Measurements from ENCODE around the gene TCL1A. TPM values are rescaled to one million over a fixed set of nuclear protein-coding genes. Genes with fewer than 3 reads are reported as not detected.
"Not testable (repeated sequence)": the region's sequence is repeated elsewhere in the genome, so short reads cannot be mapped to it uniquely, and the experiment has no call there.

Gene TCL1A
- total RNA-seq, 1 experiment from 2014 or later, result not detected

DNA sequence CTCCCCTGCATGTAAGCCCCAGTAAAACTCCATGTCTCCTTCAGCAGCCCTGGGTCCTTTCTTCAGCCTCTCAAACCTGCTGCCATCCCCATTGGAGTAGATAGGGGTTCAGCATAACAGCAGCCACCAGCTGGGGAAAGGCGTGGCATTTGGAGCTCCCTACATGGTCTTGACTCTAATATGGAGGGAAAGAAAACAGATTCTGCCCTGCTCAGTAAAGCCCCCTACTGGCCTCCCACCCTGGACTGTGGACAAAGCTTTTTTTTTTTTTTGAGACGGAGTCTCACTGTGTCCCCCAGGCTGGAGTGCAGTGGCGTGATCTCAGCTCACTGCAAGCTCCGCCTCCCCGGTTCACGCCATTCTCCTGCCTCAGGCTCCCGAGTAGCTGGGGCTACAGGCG lies 48.4 kb downstream of the TCL1A start:
- POLR2A ChIA-PET; H3K4me3 ChIP-seq (ENCODE audit: low read depth in 2 of 2, low read length in 2 of 2); H3K27me3 ChIP-seq (ENCODE audit: control insufficient read depth, insufficient read depth, low read length); in situ Hi-C loops (cut with HindIII; ENCODE audit: low pct_unique_long_range_greater_than_20kb, low sequenced_read_pairs); H3K9me3 ChIP-seq (ENCODE audit: control insufficient read depth, insufficient read depth, low read depth, low read length); ATAC-seq; DNase-seq (ENCODE audit: low read depth, low spot score); H3K4me1 ChIP-seq (ENCODE audit: control insufficient read depth, insufficient read depth, low read length); CTCF ChIA-PET; H3K27ac ChIP-seq (ENCODE audit: low read length); H3K36me3 ChIP-seq (ENCODE audit: control insufficient read depth, insufficient read depth, low read length); BruUV-seq (replicated peaks); intact Hi-C loops (cut with micrococcal nuclease; ENCODE audit: unreplicated experiment): not testable (repeated sequence)

DNA sequence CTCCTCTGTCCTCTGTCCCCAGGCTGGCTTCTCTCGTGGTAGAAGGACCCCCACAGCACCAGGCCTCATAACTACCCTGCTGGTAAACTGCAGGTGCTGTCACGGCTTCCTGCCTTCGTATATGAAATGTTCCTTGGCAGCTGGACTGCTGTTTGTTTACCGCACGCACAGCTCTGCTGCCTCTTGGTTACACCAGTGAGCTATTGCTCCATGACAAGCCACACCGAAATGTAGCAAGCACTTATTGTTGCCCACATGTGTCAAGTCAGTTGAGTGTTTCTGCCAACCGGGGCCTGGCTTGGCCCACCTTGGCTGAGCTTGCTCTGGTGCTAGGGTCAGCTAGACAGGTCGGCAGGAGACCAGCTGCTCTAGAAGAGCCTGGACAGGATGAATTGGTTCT lies 49.4 kb downstream of the TCL1A start:
- in situ Hi-C loops (cut with HindIII; ENCODE audit: low pct_unique_long_range_greater_than_20kb, low sequenced_read_pairs), result no loop called here
- intact Hi-C loops (cut with micrococcal nuclease; ENCODE audit: unreplicated experiment), result no loop called here
- Histone ChIP-seq H3K9me3 (ENCODE audit: control insufficient read depth, insufficient read depth, low read depth, low read length) (no peaks in the 10 kb centered on the region), H3K27ac (ENCODE audit: low read length) (no peak overlapping the region), H3K36me3 (ENCODE audit: control insufficient read depth, insufficient read depth, low read length) (no peaks in the 10 kb centered on the region), H3K27me3 (ENCODE audit: control insufficient read depth, insufficient read depth, low read length) (no peaks in the 10 kb centered on the region; the same call in 1 of the 2 replicates), H3K4me3 (ENCODE audit: low read depth in 2 of 2, low read length in 2 of 2) (no peak overlapping the region), H3K4me1 (ENCODE audit: control insufficient read depth, insufficient read depth, low read length) (no peaks in the 10 kb centered on the region)
- ChIA-PET POLR2A (interaction anchor here (0.7 kb wide), 1 partner anchor 126 kb away, joined by 3 read pairs; no protein-coding TSS in a partner anchor), CTCF (interaction anchor here (1.2 kb wide), 1 partner anchor 16 kb away, joined by 3 read pairs; no protein-coding TSS in a partner anchor)
- TF ChIP-seq SIN3A (IDR thresholded peaks at IDR 0.05; ENCODE audit: borderline replicate concordance, insufficient read depth, low read depth, low read length) (no peak), POLR2AphosphoS5 (IDR thresholded peaks at IDR 0.05; ENCODE audit: low read depth, low read length) (no peak), TCF7L2 (IDR thresholded peaks at IDR 0.05; ENCODE audit: low read depth, low read length) (no peak)
- TF ChIP-seq, protein P1, sequence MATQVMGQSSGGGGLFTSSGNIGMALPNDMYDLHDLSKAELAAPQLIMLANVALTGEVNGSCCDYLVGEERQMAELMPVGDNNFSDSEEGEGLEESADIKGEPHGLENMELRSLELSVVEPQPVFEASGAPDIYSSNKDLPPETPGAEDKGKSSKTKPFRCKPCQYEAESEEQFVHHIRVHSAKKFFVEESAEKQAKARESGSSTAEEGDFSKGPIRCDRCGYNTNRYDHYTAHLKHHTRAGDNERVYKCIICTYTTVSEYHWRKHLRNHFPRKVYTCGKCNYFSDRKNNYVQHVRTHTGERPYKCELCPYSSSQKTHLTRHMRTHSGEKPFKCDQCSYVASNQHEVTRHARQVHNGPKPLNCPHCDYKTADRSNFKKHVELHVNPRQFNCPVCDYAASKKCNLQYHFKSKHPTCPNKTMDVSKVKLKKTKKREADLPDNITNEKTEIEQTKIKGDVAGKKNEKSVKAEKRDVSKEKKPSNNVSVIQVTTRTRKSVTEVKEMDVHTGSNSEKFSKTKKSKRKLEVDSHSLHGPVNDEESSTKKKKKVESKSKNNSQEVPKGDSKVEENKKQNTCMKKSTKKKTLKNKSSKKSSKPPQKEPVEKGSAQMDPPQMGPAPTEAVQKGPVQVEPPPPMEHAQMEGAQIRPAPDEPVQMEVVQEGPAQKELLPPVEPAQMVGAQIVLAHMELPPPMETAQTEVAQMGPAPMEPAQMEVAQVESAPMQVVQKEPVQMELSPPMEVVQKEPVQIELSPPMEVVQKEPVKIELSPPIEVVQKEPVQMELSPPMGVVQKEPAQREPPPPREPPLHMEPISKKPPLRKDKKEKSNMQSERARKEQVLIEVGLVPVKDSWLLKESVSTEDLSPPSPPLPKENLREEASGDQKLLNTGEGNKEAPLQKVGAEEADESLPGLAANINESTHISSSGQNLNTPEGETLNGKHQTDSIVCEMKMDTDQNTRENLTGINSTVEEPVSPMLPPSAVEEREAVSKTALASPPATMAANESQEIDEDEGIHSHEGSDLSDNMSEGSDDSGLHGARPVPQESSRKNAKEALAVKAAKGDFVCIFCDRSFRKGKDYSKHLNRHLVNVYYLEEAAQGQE (IDR thresholded peaks at IDR 0.05; ENCODE audit: insufficient read depth in 1 of 2, low read depth in 2 of 2, low read length in 1 of 2), result no peak
- TF ChIP-seq, protein P2, sequence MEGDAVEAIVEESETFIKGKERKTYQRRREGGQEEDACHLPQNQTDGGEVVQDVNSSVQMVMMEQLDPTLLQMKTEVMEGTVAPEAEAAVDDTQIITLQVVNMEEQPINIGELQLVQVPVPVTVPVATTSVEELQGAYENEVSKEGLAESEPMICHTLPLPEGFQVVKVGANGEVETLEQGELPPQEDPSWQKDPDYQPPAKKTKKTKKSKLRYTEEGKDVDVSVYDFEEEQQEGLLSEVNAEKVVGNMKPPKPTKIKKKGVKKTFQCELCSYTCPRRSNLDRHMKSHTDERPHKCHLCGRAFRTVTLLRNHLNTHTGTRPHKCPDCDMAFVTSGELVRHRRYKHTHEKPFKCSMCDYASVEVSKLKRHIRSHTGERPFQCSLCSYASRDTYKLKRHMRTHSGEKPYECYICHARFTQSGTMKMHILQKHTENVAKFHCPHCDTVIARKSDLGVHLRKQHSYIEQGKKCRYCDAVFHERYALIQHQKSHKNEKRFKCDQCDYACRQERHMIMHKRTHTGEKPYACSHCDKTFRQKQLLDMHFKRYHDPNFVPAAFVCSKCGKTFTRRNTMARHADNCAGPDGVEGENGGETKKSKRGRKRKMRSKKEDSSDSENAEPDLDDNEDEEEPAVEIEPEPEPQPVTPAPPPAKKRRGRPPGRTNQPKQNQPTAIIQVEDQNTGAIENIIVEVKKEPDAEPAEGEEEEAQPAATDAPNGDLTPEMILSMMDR (IDR thresholded peaks at IDR 0.05), result no peak
- DNase-seq (ENCODE audit: low read depth, low spot score), result no peak
- no TSS peak for BruUV-seq (replicated peaks)
- no peak for ATAC-seq

DNA sequence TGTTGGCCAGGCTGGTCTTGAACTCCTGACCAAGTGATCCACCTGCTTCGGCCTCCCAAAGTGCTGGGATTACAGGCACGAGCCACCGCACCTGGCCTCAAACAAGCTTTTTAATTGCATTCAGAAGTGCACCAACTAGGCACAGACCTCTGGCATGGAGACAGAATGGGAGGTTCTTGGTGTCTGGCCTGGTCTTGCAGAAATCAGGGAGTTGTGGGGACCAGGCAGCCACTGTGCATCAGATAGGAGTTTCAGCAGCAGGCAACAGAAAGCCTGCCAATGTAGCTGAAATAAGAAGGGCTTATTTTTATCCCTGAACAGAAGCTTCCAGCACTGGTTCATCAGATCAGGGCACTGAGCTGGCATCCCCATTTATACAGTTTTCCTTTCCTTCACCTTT lies 49.9 kb downstream of the TCL1A start:
- H3K27me3 ChIP-seq (ENCODE audit: control insufficient read depth, insufficient read depth, low read length), result no peaks in the 10 kb centered on the region; the same call in 1 of the 2 replicates
- in situ Hi-C loops (cut with HindIII; ENCODE audit: low pct_unique_long_range_greater_than_20kb, low sequenced_read_pairs) (no loop called here), intact Hi-C loops (cut with micrococcal nuclease; ENCODE audit: unreplicated experiment) (no loop called here)
- H3K4me1 ChIP-seq (ENCODE audit: control insufficient read depth, insufficient read depth, low read length), result no peaks in the 10 kb centered on the region
- DNase-seq (ENCODE audit: low read depth, low spot score) (no peak), ATAC-seq (no peak)
- ChIA-PET CTCF (interaction anchor here (1.2 kb wide), 1 partner anchor 16 kb away, joined by 3 read pairs; no protein-coding TSS in a partner anchor), POLR2A (interaction anchor here (0.7 kb wide), 1 partner anchor 125 kb away, joined by 3 read pairs; no protein-coding TSS in a partner anchor)
- no peaks in the 10 kb centered on the region for H3K36me3 ChIP-seq (ENCODE audit: control insufficient read depth, insufficient read depth, low read length)
- TF ChIP-seq, protein P1 (IDR thresholded peaks at IDR 0.05; ENCODE audit: insufficient read depth in 1 of 2, low read depth in 2 of 2, low read length in 1 of 2), result no peak
- TF ChIP-seq, protein P2 (IDR thresholded peaks at IDR 0.05), result no peak
- TF ChIP-seq POLR2AphosphoS5 (IDR thresholded peaks at IDR 0.05; ENCODE audit: low read depth, low read length), result no peak
- no peak for TF ChIP-seq TCF7L2 (IDR thresholded peaks at IDR 0.05; ENCODE audit: low read depth, low read length)
- no peak for TF ChIP-seq SIN3A (IDR thresholded peaks at IDR 0.05; ENCODE audit: borderline replicate concordance, insufficient read depth, low read depth, low read length)
- H3K9me3 ChIP-seq (ENCODE audit: control insufficient read depth, insufficient read depth, low read depth, low read length), result no peaks in the 10 kb centered on the region
- no peak overlapping the region for H3K27ac ChIP-seq (ENCODE audit: low read length)
- no peak overlapping the region for H3K4me3 ChIP-seq (ENCODE audit: low read depth in 2 of 2, low read length in 2 of 2)
- no TSS peak for BruUV-seq (replicated peaks)

All from Panc1 (cell line).